NCI-H2196 (cell line): ENCODE measurements around the gene TASOR2.

Source experiments
- DNase-seq: peaks from one replicate; lab custom pipeline; 2025; ENCODE audit not compliant: unreplicated experiment; lab: John Stamatoyannopoulos, UW

TASOR2 gene

GRCh38 chr10:5684318-5684970 is at the start of gene TASOR2:
Gene TASOR2, plus strand, starts transcription at chr10:5684838. Its CDS starts 35,805 bp downstream, at chr10:5720643.
- DNase-seq, result peak; percentile 94

GRCh38 chr10:5634918-5635317 is 49.7 kb upstream of the TASOR2 start:
- no peak for DNase-seq

GRCh38 chr10:5638494-5638893 is 46.1 kb upstream of the TASOR2 start:
- DNase-seq, result no peak

- no peak for DNase-seq
Observed at GRCh38 chr10:5639066-5639465, 45.6 kb upstream of the TASOR2 start.

GRCh38 chr10:5640036-5640435 is 44.6 kb upstream of the TASOR2 start:
- no peak for DNase-seq

- DNase-seq, result no peak
Observed at GRCh38 chr10:5640501-5640900, 44.1 kb upstream of the TASOR2 start.

GRCh38 chr10:5641501-5641900 is 43.1 kb upstream of the TASOR2 start:
- no peak for DNase-seq

GRCh38 chr10:5643346-5644067 is 41.1 kb upstream of the TASOR2 start:
- DNase-seq, result no peak

GRCh38 chr10:5644930-5645329 is 39.7 kb upstream of the TASOR2 start:
- DNase-seq, result no peak

GRCh38 chr10:5645375-5645774 is 39.3 kb upstream of the TASOR2 start:
- DNase-seq, result no peak

- no peak for DNase-seq
Observed at GRCh38 chr10:5645944-5646617, 38.6 kb upstream of the TASOR2 start.

GRCh38 chr10:5647507-5648240 is 37.0 kb upstream of the TASOR2 start:
- DNase-seq, result no peak

- no peak for DNase-seq
Observed at GRCh38 chr10:5648494-5649457, 35.9 kb upstream of the TASOR2 start.

- no peak for DNase-seq
Observed at GRCh38 chr10:5649746-5650145, 34.9 kb upstream of the TASOR2 start.

GRCh38 chr10:5650664-5651387 is 33.8 kb upstream of the TASOR2 start:
- DNase-seq, result no peak

- DNase-seq, result no peak
Observed at GRCh38 chr10:5651388-5651764, 33.3 kb upstream of the TASOR2 start.

GRCh38 chr10:5652746-5653145 is 31.9 kb upstream of the TASOR2 start:
- DNase-seq, result no peak

- DNase-seq, result peak; percentile 27
Observed at GRCh38 chr10:5654218-5654755, 30.4 kb upstream of the TASOR2 start.

GRCh38 chr10:5655121-5655520 is 29.5 kb upstream of the TASOR2 start:
- no peak for DNase-seq
